SK-N-SH (cell line): ENCODE data around the gene AGGF1. TPM values are rescaled to one million over a fixed set of nuclear protein-coding genes. Genes with fewer than 3 reads are reported as not detected.

ENCODE experiments used
- CTCF ChIA-PET: fragments of 300-600, 350-600 bp; formaldehyde crosslinking; extraction: SDS; loops from one replicate; lab custom pipeline; 2021; lab: Yijun Ruan, JAX
- POLR2A ChIA-PET: fragments of 350-600 bp; sonication (Branson Sonifier 250); formaldehyde crosslinking; extraction: SDS; loops from one replicate; lab custom pipeline; 2020; ENCODE audit warnings: antibody characterized with exemption, inconsistent platforms; lab: Yijun Ruan, JAX
- DNase-seq: peaks from one replicate; pipeline ENCODE4 v3.0.0; 2012
- H2AFZ ChIP-seq: fragments of 200-600 bp; sonication (generic); 2 replicates; pipeline ENCODE4 v1.8.1; 2016; ENCODE audit warnings: antibody characterized with exemption, mild to moderate bottlenecking, low read depth
- H3F3A ChIP-seq: fragments of 200-600 bp; sonication (generic); replicated peaks from 2 replicates; pipeline ENCODE3; 2016; ENCODE audit warnings: antibody characterized with exemption, mild to moderate bottlenecking; ENCODE audit not compliant: insufficient read depth
- H3K27ac ChIP-seq, 2 experiments: fragments of 200-500 bp in 1 of 2; fragments of 200-600 bp in 1 of 2; sonication (Bioruptor generic) in 1 of 2; sonication (generic), shearing (Covaris generic) in 1 of 2; 2 replicates each; pipeline versions ENCODE4 v1.5.1 to v1.6.1; 2014 to 2016; ENCODE audit warnings: low read depth in 2 of 2, inconsistent platforms in 1 of 2, low read length in 1 of 2, mild to moderate bottlenecking in 1 of 2, mixed read lengths in 1 of 2
- H3K27me3 ChIP-seq: fragments of 200-600 bp; sonication (generic), shearing (Covaris generic); 2 replicates; pipeline ENCODE4 v1.6.1; 2016; ENCODE audit warnings: mixed run types; ENCODE audit not compliant: insufficient read depth
- H3K36me3 ChIP-seq, 2 experiments: fragments of 200-500 bp in 1 of 2; fragments of 200-600 bp in 1 of 2; sonication (Bioruptor generic) in 1 of 2; sonication (generic) in 1 of 2; replicated peaks in 1 of 2; 2 replicates each; pipeline versions ENCODE3 to v1.5.1; 2014 to 2016; ENCODE audit warnings: low read length in 1 of 2, mild to moderate bottlenecking in 1 of 2; ENCODE audit not compliant: insufficient read depth in 2 of 2, control insufficient read depth in 1 of 2
- H3K4me1 ChIP-seq, 2 experiments: fragments of 200-500 bp in 1 of 2; fragments of 200-600 bp in 1 of 2; sonication (Bioruptor generic) in 1 of 2; sonication (generic), shearing (Covaris generic) in 1 of 2; 2 replicates each; pipeline versions ENCODE4 v1.5.1 to v1.6.1; 2014 to 2016; ENCODE audit warnings: low read depth in 1 of 2, low read length in 1 of 2, mixed run types in 1 of 2; ENCODE audit not compliant: insufficient read depth in 2 of 2, control insufficient read depth in 1 of 2
- H3K4me2 ChIP-seq: fragments of 200-600 bp; sonication (generic), shearing (Covaris generic); 2 replicates; pipeline ENCODE4 v1.6.1; 2017; ENCODE audit warnings: mixed run types
- H3K4me3 ChIP-seq, 2 experiments: fragments of 200-500 bp in 1 of 2; fragments of 200-600 bp in 1 of 2; sonication (Bioruptor generic) in 1 of 2; sonication (generic), shearing (Covaris generic) in 1 of 2; 2 replicates each; pipeline versions ENCODE4 v1.5.1 to v1.8.1; 2014 to 2016; ENCODE audit warnings: low read depth in 2 of 2, inconsistent platforms in 1 of 2, low read length in 1 of 2, mild to moderate bottlenecking in 1 of 2, mixed read lengths in 1 of 2, moderate library complexity in 1 of 2
- H3K79me2 ChIP-seq: fragments of 200-600 bp; sonication (generic); 2 replicates; pipeline ENCODE4 v1.8.1; 2017; ENCODE audit warnings: mild to moderate bottlenecking; ENCODE audit not compliant: insufficient read depth
- H3K9ac ChIP-seq: fragments of 200-600 bp; sonication (generic); 2 replicates; pipeline ENCODE4 v1.6.1; 2017; ENCODE audit warnings: mixed run types
- H3K9me2 ChIP-seq: fragments of 200-600 bp; sonication (generic); 2 replicates; pipeline ENCODE4 v1.6.1; 2017; ENCODE audit warnings: mixed run types
- H3K9me3 ChIP-seq: fragments of 200-600 bp; sonication (generic); 2 replicates; pipeline ENCODE4 v1.6.1; 2017; ENCODE audit warnings: mixed run types, mild to moderate bottlenecking, moderate library complexity
- H4K20me1 ChIP-seq: fragments of 200-600 bp; sonication (generic); 2 replicates; pipeline ENCODE4 v1.6.1; 2017; ENCODE audit warnings: mild to moderate bottlenecking, mixed run types; ENCODE audit not compliant: insufficient read depth
- ELF1 ChIP-seq: IDR thresholded peaks from 2 replicates; pipeline ENCODE4 v1.4.0; 2012
- EP300 ChIP-seq, 2 experiments: IDR thresholded peaks; 2 replicates each; pipeline versions ENCODE4 v1.4.0 to v1.6.1; 2012; ENCODE audit warnings: borderline replicate concordance in 1 of 2, low read depth in 1 of 2, low read length in 1 of 2
- EZH2phosphoT487 ChIP-seq: fragments of 200-600 bp; sonication (generic); IDR thresholded peaks from 2 replicates; pipeline ENCODE4 v1.6.1; 2017; ENCODE audit warnings: low read depth, mixed run types, mild to moderate bottlenecking, antibody characterized with exemption, moderate library complexity, borderline replicate concordance
- FOXJ3 ChIP-seq: sonication (generic); formaldehyde crosslinking; IDR thresholded peaks from 2 replicates; pipeline ENCODE4 v1.5.1; 2020; ENCODE audit warnings: mild to moderate bottlenecking, missing genetic modification reagents
- FOXM1 ChIP-seq: IDR thresholded peaks from 2 replicates; pipeline ENCODE4 v1.4.0; 2012; ENCODE audit warnings: low read depth, mild to moderate bottlenecking
- GABPA ChIP-seq: IDR thresholded peaks from 2 replicates; pipeline ENCODE4 v1.4.0; 2012; ENCODE audit warnings: low read depth, mild to moderate bottlenecking
- IRF3 ChIP-seq: fragments of 150-350 bp; IDR thresholded peaks from 2 replicates; pipeline ENCODE4 v1.6.1; 2016; ENCODE audit warnings: mild to moderate bottlenecking, low read depth, low read length
- NFIC ChIP-seq: IDR thresholded peaks from 2 replicates; pipeline ENCODE4 v1.4.0; 2012; ENCODE audit warnings: borderline replicate concordance
- REST ChIP-seq: IDR thresholded peaks from 2 replicates; pipeline ENCODE4 v1.6.1; 2012; ENCODE audit warnings: mild to moderate bottlenecking, low read depth, low read length, moderate library complexity
- TAF1 ChIP-seq: IDR thresholded peaks from 2 replicates; pipeline ENCODE4 v1.6.1; 2012; ENCODE audit warnings: low read depth, mild to moderate bottlenecking, low read length, moderate library complexity, borderline replicate concordance
- WGBS: methylation state at CpG from one replicate; pipeline ENCODE4 v1.1.6; 2017; ENCODE audit warnings: low lambda C conversion rate; 5-methylcytosine and 5-hydroxymethylcytosine counted together
- polyA plus RNA-seq, 3 experiments: library from polyadenylated mRNA; depleted of rRNA; stranded (reverse); fragments of >200 nt; gene quantifications; 2 replicates each; pipeline ENCODE4 v1.2.3, GENCODE V29; 2012
- TF ChIP-seq, protein P1 (sequence below): IDR thresholded peaks from 2 replicates; pipeline ENCODE4 v1.4.0; 2012; ENCODE audit warnings: low read depth, borderline replicate concordance
- TF ChIP-seq, protein P2 (sequence below): IDR thresholded peaks from 2 replicates; pipeline ENCODE4; 2012

Gene AGGF1
- polyA plus RNA-seq, 1 of the 3 experiments (the other 2 are of a cell fraction): 9.8 TPM

DNA sequence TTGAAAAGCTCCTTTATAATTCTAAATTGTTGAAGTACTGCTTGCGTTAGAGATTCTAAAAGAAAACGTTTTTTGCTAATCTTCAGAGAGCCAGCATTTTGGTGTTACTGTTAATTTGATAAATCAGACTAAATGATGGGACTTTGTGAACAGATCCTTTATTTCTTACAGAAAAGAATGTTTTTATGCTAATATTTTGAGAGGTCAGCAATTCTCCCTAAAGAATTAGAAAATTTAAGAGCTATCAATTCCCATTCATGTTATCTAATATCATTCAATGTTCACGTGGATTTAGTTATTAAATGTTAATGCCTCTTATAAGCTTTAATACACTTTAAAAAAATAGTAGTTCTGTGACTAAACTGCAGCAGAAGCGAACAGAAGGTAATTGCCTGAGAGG lies 2.4 kb downstream of the AGGF1 start:
- 85% methylated on average over 4 of the region's 4 CpGs for WGBS

More for the DNA sequence above, 2.4 kb downstream of the AGGF1 start:
- Histone ChIP-seq H3K9me2 (no peaks in the 10 kb centered on the region), H2AFZ (no peak overlapping the region), H3K9ac (no peak overlapping the region), H3K9me3 (0 out of 2 replicates have a peak, but pooled peaks cover 7% of the 10 kb centered on the region), H3K4me2 (no peak overlapping the region), H3K27me3 (no peaks in the 10 kb centered on the region), H3K4me3 (no peak overlapping the region), H3K79me2 (peaks cover 32% of the 10 kb centered on the region), H3K36me3 (peaks cover 32 to 33% of the 10 kb centered on the region in 2 experiments), H4K20me1 (no peaks in the 10 kb centered on the region; the same call in 1 of the 2 replicates), H3K4me1 (peaks cover 7 to 12% of the 10 kb centered on the region in 2 experiments; a peak in 3 of 4 replicates), H3K27ac (no peak overlapping the region), H3F3A (no peaks in the 10 kb centered on the region)
- DNase-seq: no peak
- CTCF ChIA-PET: interaction anchor here (1.2 to 1.4 kb wide), 2 partner anchors 16 to 45 kb away, joined by 3 to 4 read pairs; no protein-coding TSS in a partner anchor
- no peak for TF ChIP-seq GABPA
- TF ChIP-seq FOXJ3: no peak
- no peak for TF ChIP-seq FOXM1
- TF ChIP-seq REST: no peak
- no peak for TF ChIP-seq EP300 (IDR thresholded peaks at IDR 0.05; ENCODE audit: borderline replicate concordance in 1 of 2, low read depth in 1 of 2, low read length in 1 of 2)
- no peak for TF ChIP-seq IRF3
- no peak for TF ChIP-seq ELF1
- TF ChIP-seq, protein P1, sequence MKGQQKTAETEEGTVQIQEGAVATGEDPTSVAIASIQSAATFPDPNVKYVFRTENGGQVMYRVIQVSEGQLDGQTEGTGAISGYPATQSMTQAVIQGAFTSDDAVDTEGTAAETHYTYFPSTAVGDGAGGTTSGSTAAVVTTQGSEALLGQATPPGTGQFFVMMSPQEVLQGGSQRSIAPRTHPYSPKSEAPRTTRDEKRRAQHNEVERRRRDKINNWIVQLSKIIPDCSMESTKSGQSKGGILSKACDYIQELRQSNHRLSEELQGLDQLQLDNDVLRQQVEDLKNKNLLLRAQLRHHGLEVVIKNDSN: no peak
- no peak for TF ChIP-seq TAF1
- TF ChIP-seq NFIC: no peak
- no peak for TF ChIP-seq EZH2phosphoT487
- TF ChIP-seq, protein P2, sequence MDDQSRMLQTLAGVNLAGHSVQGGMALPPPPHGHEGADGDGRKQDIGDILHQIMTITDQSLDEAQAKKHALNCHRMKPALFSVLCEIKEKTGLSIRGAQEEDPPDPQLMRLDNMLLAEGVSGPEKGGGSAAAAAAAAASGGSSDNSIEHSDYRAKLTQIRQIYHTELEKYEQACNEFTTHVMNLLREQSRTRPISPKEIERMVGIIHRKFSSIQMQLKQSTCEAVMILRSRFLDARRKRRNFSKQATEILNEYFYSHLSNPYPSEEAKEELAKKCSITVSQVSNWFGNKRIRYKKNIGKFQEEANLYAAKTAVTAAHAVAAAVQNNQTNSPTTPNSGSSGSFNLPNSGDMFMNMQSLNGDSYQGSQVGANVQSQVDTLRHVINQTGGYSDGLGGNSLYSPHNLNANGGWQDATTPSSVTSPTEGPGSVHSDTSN: no peak
- POLR2A ChIA-PET: no interaction called here
